Transverse colon (tissue), 4 donors: ENCODE data around the gene SYT11.
A peak's percentile ranks its signal among the peaks of the same experiment; 100 is the strongest.

ENCODE experiments used
- CTCF ChIP-seq, 5 experiments: fragments of 200-600 bp in 3 of 5; fragments of 450-650 bp in 2 of 5; sonication (generic) in 3 of 5; IDR thresholded peaks; 1 replicate in 2 of 5; 2 replicates in 3 of 5; pipeline ENCODE4 v1.5.1; 2016 to 2017; ENCODE audit warnings: antibody characterized with exemption in 5 of 5, inconsistent platforms in 3 of 5, mild to moderate bottlenecking in 2 of 5, moderate library complexity in 1 of 5
- POLR2AphosphoS5 ChIP-seq, 3 donors: sonication (generic); formaldehyde crosslinking; IDR thresholded peaks; one replicate each; pipeline ENCODE4 v1.6.1; 2016; ENCODE audit warnings: antibody characterized with exemption in 3 of 3

- TF ChIP-seq POLR2AphosphoS5 (IDR thresholded peaks at IDR 0.05) (peak; percentile 99 to 100 (median 100)), CTCF (IDR thresholded peaks at IDR 0.05) (no peak)
Measured at GRCh38 chr1:155934097-155934935, 74.9 kb downstream of the SYT11 start, which contains the start of gene KHDC4.
